Measurements from ENCODE around the gene LBX2.

DNA sequence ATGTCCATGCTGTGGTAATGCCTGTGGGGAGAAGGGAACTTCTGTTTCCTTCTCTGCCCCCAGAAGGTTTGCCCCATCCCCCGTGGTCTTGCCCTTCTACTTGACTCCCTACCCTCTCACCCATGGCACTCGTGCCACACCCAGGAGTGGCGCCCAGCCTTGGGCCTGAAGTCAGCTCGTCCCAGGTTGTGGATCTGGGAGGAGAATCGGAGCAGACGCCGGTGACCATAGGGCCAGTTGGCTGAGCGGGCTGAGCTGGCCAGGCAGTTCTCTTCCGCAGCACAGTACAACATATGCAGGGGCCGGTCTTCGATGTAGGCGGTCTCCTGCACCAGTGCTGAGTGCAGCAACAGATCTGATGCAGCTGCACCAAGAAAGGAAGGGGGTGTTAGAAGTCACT, 35.0 kb upstream of the LBX2 start:
- no peak for TF ChIP-seq POLR2AphosphoS5 (IDR thresholded peaks at IDR 0.05; ENCODE audit: low read depth, low read length)
- TF ChIP-seq TAF1 (IDR thresholded peaks at IDR 0.05; ENCODE audit: borderline replicate concordance, insufficient read depth, low read length): no peak
- TF ChIP-seq, protein P1, sequence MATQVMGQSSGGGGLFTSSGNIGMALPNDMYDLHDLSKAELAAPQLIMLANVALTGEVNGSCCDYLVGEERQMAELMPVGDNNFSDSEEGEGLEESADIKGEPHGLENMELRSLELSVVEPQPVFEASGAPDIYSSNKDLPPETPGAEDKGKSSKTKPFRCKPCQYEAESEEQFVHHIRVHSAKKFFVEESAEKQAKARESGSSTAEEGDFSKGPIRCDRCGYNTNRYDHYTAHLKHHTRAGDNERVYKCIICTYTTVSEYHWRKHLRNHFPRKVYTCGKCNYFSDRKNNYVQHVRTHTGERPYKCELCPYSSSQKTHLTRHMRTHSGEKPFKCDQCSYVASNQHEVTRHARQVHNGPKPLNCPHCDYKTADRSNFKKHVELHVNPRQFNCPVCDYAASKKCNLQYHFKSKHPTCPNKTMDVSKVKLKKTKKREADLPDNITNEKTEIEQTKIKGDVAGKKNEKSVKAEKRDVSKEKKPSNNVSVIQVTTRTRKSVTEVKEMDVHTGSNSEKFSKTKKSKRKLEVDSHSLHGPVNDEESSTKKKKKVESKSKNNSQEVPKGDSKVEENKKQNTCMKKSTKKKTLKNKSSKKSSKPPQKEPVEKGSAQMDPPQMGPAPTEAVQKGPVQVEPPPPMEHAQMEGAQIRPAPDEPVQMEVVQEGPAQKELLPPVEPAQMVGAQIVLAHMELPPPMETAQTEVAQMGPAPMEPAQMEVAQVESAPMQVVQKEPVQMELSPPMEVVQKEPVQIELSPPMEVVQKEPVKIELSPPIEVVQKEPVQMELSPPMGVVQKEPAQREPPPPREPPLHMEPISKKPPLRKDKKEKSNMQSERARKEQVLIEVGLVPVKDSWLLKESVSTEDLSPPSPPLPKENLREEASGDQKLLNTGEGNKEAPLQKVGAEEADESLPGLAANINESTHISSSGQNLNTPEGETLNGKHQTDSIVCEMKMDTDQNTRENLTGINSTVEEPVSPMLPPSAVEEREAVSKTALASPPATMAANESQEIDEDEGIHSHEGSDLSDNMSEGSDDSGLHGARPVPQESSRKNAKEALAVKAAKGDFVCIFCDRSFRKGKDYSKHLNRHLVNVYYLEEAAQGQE (IDR thresholded peaks at IDR 0.05; ENCODE audit: insufficient read depth in 1 of 2, low read depth in 2 of 2, low read length in 2 of 2): no peak

Measured in PFSK-1 (cell line).